A549 (cell line): ENCODE measurements around the gene EME2.

Source experiments
- BHLHE40 ChIP-seq: IDR thresholded peaks from 2 replicates; pipeline ENCODE4 v1.6.1; 2012; ENCODE audit warnings: low read depth, low read length, inconsistent platforms
- CBX8 ChIP-seq: fragments of 200-600 bp; sonication (generic); IDR thresholded peaks from 2 replicates; pipeline ENCODE4 v1.6.1; 2016
- EP300 ChIP-seq, 2 experiments: fragments of >200 bp; sonication (Bioruptor Twin); formaldehyde crosslinking; IDR thresholded peaks; 2 replicates in 1 of 2; 3 replicates in 1 of 2; pipeline ENCODE4 v1.6.1; 2016 to 2017
- JUN ChIP-seq, 2 experiments: fragments of >200 bp; sonication (Bioruptor Twin); formaldehyde crosslinking; IDR thresholded peaks; 2 replicates in 1 of 2; 3 replicates in 1 of 2; pipeline ENCODE4 v1.6.1; 2016 to 2017
- NFE2L2 ChIP-seq: fragments of 150-350 bp; conservative IDR thresholded peaks from 2 replicates; pipeline ENCODE4 v1.6.1; 2014; ENCODE audit warnings: low read length
- NR3C1 ChIP-seq: fragments of >200 bp; sonication (Bioruptor Twin); formaldehyde crosslinking; IDR thresholded peaks from 3 replicates; pipeline ENCODE4 v1.6.1; 2017
- POLR2A ChIP-seq: IDR thresholded peaks from 2 replicates; pipeline ENCODE4 v1.6.1; 2012; ENCODE audit warnings: mild to moderate bottlenecking, low read length
- RFX5 ChIP-seq: fragments of 450-650 bp; IDR thresholded peaks from 2 replicates; pipeline ENCODE4 v1.7.1; 2014; ENCODE audit warnings: antibody characterized with exemption, mild to moderate bottlenecking, moderate library complexity
- TF ChIP-seq, protein P1 (sequence below): fragments of >200 bp; sonication (Bioruptor Twin); formaldehyde crosslinking; IDR thresholded peaks from 3 replicates; pipeline ENCODE4 v1.6.1; 2016
- TF ChIP-seq, protein P2 (sequence below): fragments of >200 bp; sonication (Bioruptor Twin); formaldehyde crosslinking; IDR thresholded peaks from 3 replicates; pipeline ENCODE4 v1.5.1; 2016
- TF ChIP-seq, protein P3 (sequence below): fragments of 450-650 bp; IDR thresholded peaks from 2 replicates; pipeline ENCODE4 v1.6.1; 2014; ENCODE audit warnings: antibody characterized with exemption

DNA sequence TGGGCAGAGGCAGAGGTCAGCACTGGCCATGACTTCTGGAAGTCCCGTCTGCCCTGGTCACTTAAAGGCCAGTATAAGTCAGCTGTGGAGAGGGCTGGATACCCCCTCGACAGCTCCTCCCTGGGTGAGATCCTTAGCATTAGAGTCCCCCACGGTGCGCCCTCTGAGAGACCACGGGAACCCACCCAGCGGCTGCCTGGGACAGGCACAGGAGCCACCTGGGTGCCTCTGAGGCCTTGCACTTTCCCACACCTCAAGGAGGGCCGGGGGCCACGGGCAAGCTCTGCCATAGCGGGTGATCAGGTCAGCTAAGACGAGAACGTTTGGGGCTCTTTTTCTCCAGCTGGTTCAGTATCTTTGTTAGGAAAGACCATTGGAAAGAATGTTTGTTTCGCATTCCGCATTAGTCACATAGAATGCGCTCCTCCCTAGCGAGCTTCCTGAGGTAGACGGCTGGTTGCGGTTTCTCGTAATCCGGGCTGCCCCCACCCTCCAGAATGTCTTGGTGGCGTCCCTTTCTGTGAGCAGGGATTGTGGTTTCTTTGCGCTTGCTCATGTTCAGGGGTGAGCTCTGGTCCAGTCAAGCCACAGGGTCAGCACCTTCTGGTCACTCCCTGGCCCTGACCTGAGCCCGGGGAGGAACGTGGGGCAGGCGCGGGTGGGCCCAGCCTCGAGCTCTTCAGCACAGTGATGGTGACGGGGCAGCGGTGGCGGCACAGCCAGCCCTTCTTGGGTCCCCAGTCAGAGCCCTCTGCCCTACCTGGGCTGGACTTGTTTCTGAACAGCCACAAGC is 26.5 kb upstream of the EME2 start:
- TF ChIP-seq, protein P1, sequence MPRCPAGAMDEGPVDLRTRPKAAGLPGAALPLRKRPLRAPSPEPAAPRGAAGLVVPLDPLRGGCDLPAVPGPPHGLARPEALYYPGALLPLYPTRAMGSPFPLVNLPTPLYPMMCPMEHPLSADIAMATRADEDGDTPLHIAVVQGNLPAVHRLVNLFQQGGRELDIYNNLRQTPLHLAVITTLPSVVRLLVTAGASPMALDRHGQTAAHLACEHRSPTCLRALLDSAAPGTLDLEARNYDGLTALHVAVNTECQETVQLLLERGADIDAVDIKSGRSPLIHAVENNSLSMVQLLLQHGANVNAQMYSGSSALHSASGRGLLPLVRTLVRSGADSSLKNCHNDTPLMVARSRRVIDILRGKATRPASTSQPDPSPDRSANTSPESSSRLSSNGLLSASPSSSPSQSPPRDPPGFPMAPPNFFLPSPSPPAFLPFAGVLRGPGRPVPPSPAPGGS: no peak
- TF ChIP-seq, protein P2, sequence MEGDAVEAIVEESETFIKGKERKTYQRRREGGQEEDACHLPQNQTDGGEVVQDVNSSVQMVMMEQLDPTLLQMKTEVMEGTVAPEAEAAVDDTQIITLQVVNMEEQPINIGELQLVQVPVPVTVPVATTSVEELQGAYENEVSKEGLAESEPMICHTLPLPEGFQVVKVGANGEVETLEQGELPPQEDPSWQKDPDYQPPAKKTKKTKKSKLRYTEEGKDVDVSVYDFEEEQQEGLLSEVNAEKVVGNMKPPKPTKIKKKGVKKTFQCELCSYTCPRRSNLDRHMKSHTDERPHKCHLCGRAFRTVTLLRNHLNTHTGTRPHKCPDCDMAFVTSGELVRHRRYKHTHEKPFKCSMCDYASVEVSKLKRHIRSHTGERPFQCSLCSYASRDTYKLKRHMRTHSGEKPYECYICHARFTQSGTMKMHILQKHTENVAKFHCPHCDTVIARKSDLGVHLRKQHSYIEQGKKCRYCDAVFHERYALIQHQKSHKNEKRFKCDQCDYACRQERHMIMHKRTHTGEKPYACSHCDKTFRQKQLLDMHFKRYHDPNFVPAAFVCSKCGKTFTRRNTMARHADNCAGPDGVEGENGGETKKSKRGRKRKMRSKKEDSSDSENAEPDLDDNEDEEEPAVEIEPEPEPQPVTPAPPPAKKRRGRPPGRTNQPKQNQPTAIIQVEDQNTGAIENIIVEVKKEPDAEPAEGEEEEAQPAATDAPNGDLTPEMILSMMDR: no peak
- TF ChIP-seq CBX8 (no peak), JUN (IDR thresholded peaks at IDR 0.05) (no peak), EP300 (IDR thresholded peaks at IDR 0.05) (no peak), NR3C1 (no peak), RFX5 (no peak), NFE2L2 (no peak), BHLHE40 (no peak), POLR2A (no peak)
- TF ChIP-seq, protein P3, sequence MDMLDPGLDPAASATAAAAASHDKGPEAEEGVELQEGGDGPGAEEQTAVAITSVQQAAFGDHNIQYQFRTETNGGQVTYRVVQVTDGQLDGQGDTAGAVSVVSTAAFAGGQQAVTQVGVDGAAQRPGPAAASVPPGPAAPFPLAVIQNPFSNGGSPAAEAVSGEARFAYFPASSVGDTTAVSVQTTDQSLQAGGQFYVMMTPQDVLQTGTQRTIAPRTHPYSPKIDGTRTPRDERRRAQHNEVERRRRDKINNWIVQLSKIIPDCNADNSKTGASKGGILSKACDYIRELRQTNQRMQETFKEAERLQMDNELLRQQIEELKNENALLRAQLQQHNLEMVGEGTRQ: no peak
